CD14-positive monocyte (primary cell): Measurements from ENCODE around the gene GLRA2. TPM values are rescaled to one million over a fixed set of nuclear protein-coding genes. Genes with fewer than 3 reads are reported as not detected.
"Not testable (repeated sequence)": the region's sequence is repeated elsewhere in the genome, so short reads cannot be mapped to it uniquely, and the experiment has no call there.

Source experiments
- DNase-seq, 3 donors: peaks; one replicate each; pipeline ENCODE4 v3.0.0-alpha.2; 2011 to 2022
- H2AFZ ChIP-seq: 2 replicates; pipeline ENCODE4 v1.6.0; 2012; ENCODE audit warnings: mild to moderate bottlenecking, low read depth, low read length, inconsistent platforms; ENCODE audit not compliant: insufficient read depth, poor library complexity, severe bottlenecking
- H3K27ac ChIP-seq, 2 donors: 1 replicate in 1 of 2; 2 replicates in 1 of 2; pipeline ENCODE4 v1.5.1; 2012 to 2013; ENCODE audit warnings: low read length in 2 of 2, control low read depth in 1 of 2, inconsistent platforms in 1 of 2, low read depth in 1 of 2, mild to moderate bottlenecking in 1 of 2
- H3K27me3 ChIP-seq, 2 donors: one replicate each; pipeline versions ENCODE4 v1.6.0 to v1.6.1; 2011 to 2013; ENCODE audit warnings: low read length in 2 of 2; ENCODE audit not compliant: control insufficient read depth in 2 of 2, insufficient read depth in 2 of 2
- H3K36me3 ChIP-seq, 2 donors: replicated peaks in 1 of 2; 1 replicate in 1 of 2; 2 replicates in 1 of 2; pipeline versions ENCODE4 v1.5.1 to v1.6.1; 2012 to 2013; ENCODE audit warnings: low read length in 2 of 2, control low read depth in 1 of 2, inconsistent platforms in 1 of 2, mild to moderate bottlenecking in 1 of 2; ENCODE audit not compliant: insufficient read depth in 2 of 2, control insufficient read depth in 1 of 2
- H3K4me1 ChIP-seq, 2 donors: 1 replicate in 1 of 2; 2 replicates in 1 of 2; pipeline versions ENCODE4 v1.5.1 to v1.6.1; 2012 to 2013; ENCODE audit warnings: low read length in 2 of 2, control low read depth in 1 of 2, inconsistent platforms in 1 of 2, mild to moderate bottlenecking in 1 of 2, moderate library complexity in 1 of 2; ENCODE audit not compliant: insufficient read depth in 2 of 2, control insufficient read depth in 1 of 2
- H3K4me2 ChIP-seq: replicated peaks from 2 replicates; pipeline ENCODE3; 2012; ENCODE audit warnings: low read length, moderate library complexity, mild to moderate bottlenecking; ENCODE audit not compliant: poor library complexity, severe bottlenecking; ENCODE audit errors: extremely low read depth
- H3K4me3 ChIP-seq, 3 experiments: fragments of 200-600 bp in 1 of 3; sonication (generic) in 1 of 3; replicated peaks in 1 of 3; 1 replicate in 2 of 3; 2 replicates in 1 of 3; pipeline ENCODE4 v1.5.1; 2011 to 2013; ENCODE audit warnings: low read length in 3 of 3, mild to moderate bottlenecking in 3 of 3, control low read depth in 2 of 3, low read depth in 2 of 3, inconsistent platforms in 1 of 3, moderate library complexity in 1 of 3
- H3K79me2 ChIP-seq: 2 replicates; pipeline ENCODE4 v1.6.0; 2012; ENCODE audit warnings: mild to moderate bottlenecking, control low read depth, inconsistent platforms, low read length, moderate library complexity; ENCODE audit not compliant: insufficient read depth
- H3K9ac ChIP-seq: 2 replicates; pipeline ENCODE4 v1.6.0; 2017; ENCODE audit warnings: low read length, mild to moderate bottlenecking; ENCODE audit not compliant: insufficient read depth, poor library complexity, severe bottlenecking
- H3K9me3 ChIP-seq, 2 donors: replicated peaks in 1 of 2; 1 replicate in 1 of 2; 2 replicates in 1 of 2; pipeline versions ENCODE4 v1.5.1 to v1.6.1; 2012 to 2013; ENCODE audit warnings: low read length in 2 of 2, control low read depth in 1 of 2; ENCODE audit not compliant: control insufficient read depth in 1 of 2, insufficient read depth in 1 of 2
- H4K20me1 ChIP-seq: 2 replicates; pipeline ENCODE4 v1.6.0; 2012; ENCODE audit warnings: mild to moderate bottlenecking, low read length, control low read depth, moderate library complexity; ENCODE audit not compliant: insufficient read depth
- H3K27ac Mint-ChIP-seq, 7 donors: one replicate each; pipeline ENCODE4 v1.8.0; 2020; ENCODE audit warnings: mild to moderate bottlenecking in 7 of 7, mixed read lengths in 7 of 7, moderate library complexity in 6 of 7, inconsistent platforms in 2 of 7
- H3K27me3 Mint-ChIP-seq, 3 donors: one replicate each; pipeline ENCODE4 v1.8.0; 2021 to 2022; ENCODE audit warnings: low read depth in 3 of 3, mild to moderate bottlenecking in 3 of 3, mixed read lengths in 3 of 3, moderate library complexity in 3 of 3, inconsistent platforms in 1 of 3
- H3K36me3 Mint-ChIP-seq, 2 donors: one replicate each; pipeline ENCODE4 v1.8.0; 2020; ENCODE audit warnings: mixed read lengths in 2 of 2, inconsistent platforms in 1 of 2, mild to moderate bottlenecking in 1 of 2
- H3K4me1 Mint-ChIP-seq: one replicate; pipeline ENCODE4 v1.8.0; 2020; ENCODE audit warnings: mild to moderate bottlenecking, mixed read lengths
- H3K4me3 Mint-ChIP-seq, 2 donors: one replicate each; pipeline ENCODE4 v1.8.0; 2020; ENCODE audit warnings: mild to moderate bottlenecking in 2 of 2, mixed read lengths in 2 of 2, moderate library complexity in 1 of 2
- H3K9me3 Mint-ChIP-seq, 7 donors: one replicate each; pipeline ENCODE4 v1.8.0; 2020 to 2022; ENCODE audit warnings: mixed read lengths in 7 of 7, mild to moderate bottlenecking in 6 of 7, moderate library complexity in 6 of 7, inconsistent platforms in 2 of 7
- CTCF ChIP-seq: fragments of 200-600 bp; IDR thresholded peaks from one replicate; pipeline ENCODE4 v1.8.0; 2022; ENCODE audit warnings: antibody characterized with exemption, mild to moderate bottlenecking
- WGBS: methylation state at CpG from one replicate; pipeline ENCODE4 v1.1.5; 2013; ENCODE audit warnings: missing lambda C conversion rate; ENCODE audit not compliant: insufficient coverage; 5-methylcytosine and 5-hydroxymethylcytosine counted together
- intact Hi-C, 2 donors: fragments of 100-400 bp; cut with micrococcal nuclease; formaldehyde crosslinking; loops; one replicate each; pipeline versions ENCODE4 v1.15.0 to v1.15.1; 2023
- polyA plus RNA-seq, 3 donors: library from polyadenylated mRNA; depleted of rRNA in 1 of 3; unstranded in 2 of 3; stranded (reverse) in 1 of 3; fragments of 300-500 nt in 2 of 3; fragments of >200 nt in 1 of 3; fragmentation: Illumina TruSeq in 2 of 3; gene quantifications; 1 replicate in 2 of 3; 2 replicates in 1 of 3; pipeline ENCODE4 v1.2.3, GENCODE V29; 2012 to 2021

The GLRA2 gene
- polyA plus RNA-seq, 3 donors: not detected

- no peak overlapping the region for H3K4me3 Mint-ChIP-seq
- no peaks in the 10 kb centered on the region for H3K27me3 ChIP-seq
- no CpG with 5 or more reads among the region's 1 CpG for WGBS
- DNase-seq: no peak
- no peaks in the 10 kb centered on the region for H4K20me1 ChIP-seq
- H3K36me3 Mint-ChIP-seq: no peaks in the 10 kb centered on the region
- no peak overlapping the region for H3K9ac ChIP-seq
- H3K4me3 ChIP-seq: no peak overlapping the region
- H3K27me3 Mint-ChIP-seq: no peaks in the 10 kb centered on the region
- no peak overlapping the region for H3K27ac Mint-ChIP-seq
- H3K27ac ChIP-seq: no peak overlapping the region
- no peaks in the 10 kb centered on the region for H3K79me2 ChIP-seq
- H3K9me3 Mint-ChIP-seq: peaks cover 0 to 4% (median 0%) of the 10 kb centered on the region in 7 donors
- no peaks in the 10 kb centered on the region for H3K4me1 Mint-ChIP-seq
- H2AFZ ChIP-seq: no peak overlapping the region
- H3K4me1 ChIP-seq: no peaks in the 10 kb centered on the region
- no peak overlapping the region for H3K4me2 ChIP-seq
- TF ChIP-seq CTCF: no peak
- no peaks in the 10 kb centered on the region for H3K9me3 ChIP-seq
- intact Hi-C loops: no loop called here
- H3K36me3 ChIP-seq: no peaks in the 10 kb centered on the region
These were observed 146.2 kb downstream of the GLRA2 start for GRCh38 chrX:14675500-14675899.

GRCh38 chrX:14676431-14676830 lies 147.1 kb downstream of the GLRA2 start:
- no peaks in the 10 kb centered on the region for H3K4me1 ChIP-seq
- no peaks in the 10 kb centered on the region for H3K27me3 ChIP-seq
- no CpG with 5 or more reads among the region's 1 CpG for WGBS
- Mint-ChIP-seq H3K27me3 (no peaks in the 10 kb centered on the region), H3K27ac (no peak overlapping the region), H3K4me3 (no peak overlapping the region), H3K36me3 (no peaks in the 10 kb centered on the region), H3K9me3 (peaks cover 0 to 4% (median 0%) of the 10 kb centered on the region in 7 donors), H3K4me1 (no peaks in the 10 kb centered on the region)
- DNase-seq: no peak
- H3K79me2 ChIP-seq: no peaks in the 10 kb centered on the region
- H3K36me3 ChIP-seq: no peaks in the 10 kb centered on the region
- H3K4me3 ChIP-seq: no peak overlapping the region
- no peaks in the 10 kb centered on the region for H3K9me3 ChIP-seq
- intact Hi-C loops: no loop called here
- no peak overlapping the region for H2AFZ ChIP-seq
- H3K9ac ChIP-seq: no peak overlapping the region
- H3K4me2 ChIP-seq: no peak overlapping the region
- H3K27ac ChIP-seq: no peak overlapping the region
- H4K20me1 ChIP-seq: no peaks in the 10 kb centered on the region
- TF ChIP-seq CTCF: no peak

DNA sequence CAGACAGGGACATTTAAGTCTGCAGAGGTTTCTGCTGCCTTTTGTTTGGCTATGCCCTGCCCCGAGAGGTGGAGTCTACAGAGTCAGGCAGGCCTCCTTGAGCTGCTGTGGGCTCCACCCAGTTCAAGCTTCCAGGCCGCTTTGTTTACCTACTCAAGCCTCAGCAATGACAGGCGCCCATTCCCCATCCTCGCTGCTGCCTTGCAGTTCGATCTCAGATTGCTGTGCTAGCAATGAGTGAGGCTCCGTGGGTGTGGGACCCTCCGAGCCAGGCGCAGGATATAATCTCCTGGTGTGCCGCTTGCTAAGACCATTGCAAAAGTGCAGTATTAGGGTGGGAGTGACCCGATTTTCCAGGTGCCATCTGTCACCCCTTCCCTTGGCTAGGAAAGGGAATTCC lies 159.0 kb downstream of the GLRA2 start:
- H3K4me3 Mint-ChIP-seq, H3K79me2 ChIP-seq, H3K36me3 Mint-ChIP-seq, H3K36me3 ChIP-seq, intact Hi-C loops, H4K20me1 ChIP-seq, H3K27me3 Mint-ChIP-seq, H3K27ac Mint-ChIP-seq, H3K4me2 ChIP-seq, H2AFZ ChIP-seq, H3K27me3 ChIP-seq, H3K27ac ChIP-seq, DNase-seq, H3K9ac ChIP-seq, H3K4me3 ChIP-seq, H3K4me1 Mint-ChIP-seq, H3K9me3 ChIP-seq, H3K4me1 ChIP-seq: not testable (repeated sequence)
- H3K9me3 Mint-ChIP-seq: peaks cover 0 to 17% (median 10%) of the 10 kb centered on the region in 7 donors
- WGBS: 100% methylated on average over 2 of the region's 10 CpGs
